Stimulated activated CD4-positive, alpha-beta T cell treated with anti-CD3 and anti-CD28 coated beads, Interleukin-12 subunit alpha, Interleukin-12 subunit beta, amount 100 ng/mL, for 24 hours (primary cell): ENCODE results near the gene PIWIL1.

Experiments used
- DNase-seq, 2 experiments: peaks; one replicate each; pipeline ENCODE4 v3.0.0-alpha.2; 2020; ENCODE audit warnings: low read depth in 2 of 2

PIWIL1 gene

GRCh38 chr12:130336723-130337487 is 782 bp upstream of the PIWIL1 start:
- DNase-seq: no peak

- no peak for DNase-seq
Observed at GRCh38 chr12:130338794-130339601, 1.3 kb downstream of the PIWIL1 start.

- DNase-seq: no peak
Observed at GRCh38 chr12:130339951-130340350, 2.3 kb downstream of the PIWIL1 start.

GRCh38 chr12:130342442-130342841 is 4.8 kb downstream of the PIWIL1 start:
- DNase-seq: no peak

DNA sequence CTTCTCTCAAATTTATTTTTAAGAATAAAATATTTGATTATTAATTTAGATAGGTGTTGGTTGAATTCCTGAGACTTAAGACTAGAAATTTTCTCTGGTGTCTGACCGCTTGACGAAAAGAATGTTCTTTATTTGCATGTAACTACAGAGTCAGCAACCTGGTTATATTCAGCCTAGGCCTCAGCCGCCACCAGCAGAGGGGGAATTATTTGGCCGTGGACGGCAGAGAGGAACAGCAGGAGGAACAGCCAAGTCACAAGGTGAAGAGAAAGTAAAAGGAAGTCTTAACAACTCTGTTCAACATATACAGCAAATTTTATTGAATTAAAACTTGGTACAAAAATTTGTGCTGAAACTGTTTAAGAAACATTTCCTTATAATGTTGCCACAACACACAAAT is 5.2 kb downstream of the PIWIL1 start:
- no peak for DNase-seq

GRCh38 chr12:130344529-130344928 is 6.8 kb downstream of the PIWIL1 start:
- no peak for DNase-seq

DNA sequence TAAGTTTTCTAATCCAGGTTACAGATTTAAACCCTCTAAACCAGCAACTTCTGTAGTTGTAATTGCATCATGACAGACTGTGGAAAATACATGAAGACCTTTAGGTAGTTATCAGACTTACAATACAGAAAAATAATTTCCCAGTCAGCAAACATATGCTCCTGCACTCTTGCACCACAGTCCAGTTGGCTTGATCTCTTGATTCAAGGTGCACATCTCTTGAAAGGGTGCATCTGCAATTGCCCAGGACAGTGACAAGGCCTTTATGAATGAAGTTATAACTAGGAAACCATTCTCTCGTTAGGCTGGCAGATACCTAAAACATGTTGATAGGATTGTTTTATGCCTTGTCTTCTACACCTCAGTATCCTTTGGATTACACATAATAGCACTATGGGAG is 7.6 kb downstream of the PIWIL1 start:
- DNase-seq: no peak

DNA sequence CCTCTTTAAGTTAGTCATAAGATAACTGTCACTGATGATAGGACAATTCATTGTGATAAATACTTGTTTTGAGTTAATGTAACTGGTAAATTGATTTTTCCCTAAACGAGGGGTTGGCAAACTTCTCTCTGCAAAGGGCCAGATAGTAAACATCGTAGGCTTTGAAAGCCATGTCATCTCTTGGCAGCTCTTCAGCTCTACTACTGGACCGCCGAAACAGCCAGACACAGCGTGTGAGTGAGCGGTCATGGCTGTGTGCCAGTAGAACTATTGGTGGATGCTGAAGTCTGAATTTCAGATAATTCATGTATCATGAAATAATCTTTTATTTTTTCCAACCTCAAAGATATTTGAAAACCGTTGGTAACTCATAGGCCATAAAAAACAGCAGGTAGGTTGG is 9.9 kb downstream of the PIWIL1 start:
- DNase-seq: no peak

DNA sequence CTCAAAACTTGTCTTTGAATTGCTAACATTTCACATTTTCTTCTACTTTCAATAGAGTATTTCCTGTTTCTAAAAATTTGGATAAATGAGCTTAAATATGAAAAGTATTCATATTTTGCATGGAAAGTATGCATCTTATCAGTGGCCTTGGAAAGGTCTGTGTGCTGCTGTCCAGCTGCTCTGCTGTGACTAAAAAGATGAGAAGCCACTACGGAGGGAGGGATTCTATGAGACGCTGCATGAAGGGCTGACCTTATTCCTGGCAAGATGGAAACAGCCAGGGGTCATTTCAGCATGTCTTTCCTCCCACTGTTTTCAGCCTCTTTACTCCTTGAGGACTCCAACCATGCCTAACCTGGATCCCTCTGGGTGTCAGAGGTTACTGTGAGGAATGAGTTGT is 13.0 kb downstream of the PIWIL1 start:
- no peak for DNase-seq

GRCh38 chr12:130351326-130351725 is 13.6 kb downstream of the PIWIL1 start:
- no peak for DNase-seq

DNA sequence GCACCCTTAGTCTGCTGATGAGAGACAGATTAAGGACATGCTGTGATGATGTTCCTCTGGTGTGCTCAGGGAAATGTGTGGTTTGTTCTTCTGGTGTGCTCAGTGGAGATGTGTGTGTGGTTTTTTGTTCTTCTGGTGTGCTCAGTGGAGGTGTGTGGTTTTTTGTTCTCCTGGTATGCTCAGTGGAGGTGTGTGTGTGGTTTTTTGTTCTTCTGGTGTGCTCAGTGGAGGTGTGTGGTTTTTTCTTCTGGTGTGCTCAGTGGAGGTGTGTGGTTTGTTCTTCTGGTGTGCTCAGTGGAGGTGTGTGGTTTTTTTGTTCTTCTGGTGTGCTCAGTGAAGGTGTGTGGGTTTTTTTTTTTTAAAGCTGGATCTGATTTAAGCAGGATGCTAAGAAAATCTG is 15.4 kb downstream of the PIWIL1 start:
- DNase-seq: no peak

DNA sequence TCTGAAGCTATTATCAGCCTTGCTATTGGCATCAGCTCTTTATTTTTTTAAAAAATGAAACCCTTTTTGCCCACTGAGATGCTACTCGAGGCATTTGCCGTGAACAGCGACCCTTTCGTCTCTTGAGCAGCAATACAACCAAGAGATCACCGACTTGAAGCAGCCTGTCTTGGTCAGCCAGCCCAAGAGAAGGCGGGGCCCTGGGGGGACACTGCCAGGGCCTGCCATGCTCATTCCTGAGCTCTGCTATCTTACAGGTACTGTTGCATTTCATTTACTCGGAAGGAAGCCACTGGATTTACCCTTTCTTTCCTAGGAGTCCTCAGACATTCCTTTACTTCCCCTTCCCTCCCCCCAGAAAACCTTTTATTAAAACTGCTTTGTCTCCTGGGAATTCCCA is 16.7 kb downstream of the PIWIL1 start:
- no peak for DNase-seq

- DNase-seq: no peak
Observed at GRCh38 chr12:130356222-130356621, 18.5 kb downstream of the PIWIL1 start.

DNA sequence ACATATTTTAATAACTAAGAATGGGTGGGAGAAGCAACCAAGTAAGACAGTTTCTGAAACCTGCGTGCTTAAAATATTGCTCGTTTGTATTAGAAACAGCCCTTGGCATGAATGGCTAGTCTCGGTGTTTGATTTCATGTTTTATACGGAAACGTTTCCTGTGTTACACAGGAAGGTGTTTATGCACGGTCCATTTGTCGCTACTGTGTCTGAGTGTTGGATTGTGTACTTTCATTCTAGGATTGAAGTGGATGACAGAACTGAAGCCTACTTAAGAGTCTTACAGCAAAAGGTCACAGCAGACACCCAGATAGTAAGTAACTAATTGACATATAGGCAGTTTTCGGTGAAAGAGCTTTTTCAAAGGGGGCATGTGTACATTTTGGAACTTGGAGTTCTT is 19.6 kb downstream of the PIWIL1 start:
- DNase-seq: no peak

GRCh38 chr12:130357729-130358330 is 20.1 kb downstream of the PIWIL1 start:
- no peak for DNase-seq

- no peak for DNase-seq
Observed at GRCh38 chr12:130362060-130362459, 24.4 kb downstream of the PIWIL1 start.

DNA sequence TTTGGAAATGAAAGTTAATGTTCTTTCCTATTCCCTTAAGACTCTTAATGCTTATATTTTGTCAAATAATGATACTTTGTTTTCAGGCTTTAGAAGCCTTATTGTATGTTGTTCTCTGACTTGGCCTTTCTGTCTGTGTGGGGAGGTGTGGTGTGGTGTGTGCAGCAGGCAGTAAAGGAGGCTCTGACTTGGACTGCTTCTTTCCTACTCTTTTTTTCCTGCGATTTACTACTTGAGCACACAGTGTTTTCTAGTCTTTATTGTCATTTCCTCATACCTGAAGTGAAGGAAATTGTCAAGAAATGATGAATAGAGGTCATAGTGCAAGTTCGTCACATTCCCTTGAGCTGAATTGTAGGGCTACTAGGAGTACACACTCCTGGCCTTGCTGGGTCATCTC is 26.9 kb downstream of the PIWIL1 start:
- no peak for DNase-seq

DNA sequence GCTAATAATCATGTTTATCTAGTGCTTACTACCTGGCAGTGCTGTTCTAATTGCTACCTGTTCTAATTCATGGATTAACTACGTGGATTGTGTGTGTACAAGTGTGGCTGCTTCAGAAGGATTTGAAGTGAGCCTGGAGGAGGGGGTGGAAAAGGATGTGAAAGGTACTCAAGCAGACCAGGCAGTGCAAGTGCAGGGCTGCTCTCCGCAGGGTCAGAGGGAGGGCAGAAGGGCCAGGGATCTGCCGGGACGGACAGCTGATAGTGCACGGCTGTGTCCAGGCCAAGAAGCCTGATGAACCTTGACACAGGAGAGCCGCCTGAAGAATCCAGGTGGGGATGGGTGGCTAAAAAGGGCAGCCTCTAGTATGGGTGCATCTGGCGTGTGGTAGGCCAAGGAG is 28.5 kb downstream of the PIWIL1 start:
- no peak for DNase-seq

GRCh38 chr12:130367003-130367402 is 29.3 kb downstream of the PIWIL1 start:
- DNase-seq: no peak

- DNase-seq: no peak
Observed at GRCh38 chr12:130367523-130367922, 29.8 kb downstream of the PIWIL1 start.

DNA sequence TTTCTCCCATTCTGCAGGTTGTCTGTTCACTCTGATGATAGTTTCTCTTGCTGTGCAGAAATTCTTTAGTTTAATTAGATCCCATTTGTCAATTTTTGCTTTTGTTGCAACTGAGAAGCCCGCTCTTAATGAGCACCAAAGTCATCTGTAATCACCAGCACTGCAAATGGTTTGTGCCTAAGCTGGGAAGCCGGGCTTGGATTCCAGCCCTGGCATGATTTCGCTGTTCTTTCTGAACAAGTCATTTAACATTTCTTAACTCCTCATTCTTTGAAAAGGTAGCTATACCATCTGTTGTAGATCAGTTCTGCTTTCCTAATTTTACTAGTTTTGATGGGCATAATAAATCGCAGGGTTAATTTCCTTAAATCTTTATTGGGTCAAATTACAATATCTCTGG is 32.1 kb downstream of the PIWIL1 start:
- no peak for DNase-seq

GRCh38 chr12:130371296-130371695 is 33.6 kb downstream of the PIWIL1 start:
- no peak for DNase-seq

GRCh38 chr12:130372936-130373335 is 35.2 kb downstream of the PIWIL1 start:
- no peak for DNase-seq
